GM23248 (cell line): ENCODE measurements around the gene MEGF6. TPM values are rescaled to one million over a fixed set of nuclear protein-coding genes. Genes with fewer than 3 reads are reported as not detected.

ENCODE experiments used
- DNase-seq: peaks from one replicate; pipeline ENCODE4 v3.0.0-alpha.2; 2015
- H2AFZ ChIP-seq: fragments of 200-600 bp; sonication (generic); 2 replicates; pipeline ENCODE4 v1.6.1; 2016; ENCODE audit warnings: antibody characterized with exemption
- H3F3A ChIP-seq: fragments of 200-600 bp; sonication (generic); 2 replicates; pipeline ENCODE4 v1.6.1; 2016; ENCODE audit warnings: mild to moderate bottlenecking, antibody characterized with exemption, mixed run types; ENCODE audit not compliant: insufficient read depth
- H3K27ac ChIP-seq: fragments of 200-600 bp; sonication (generic); 2 replicates; pipeline ENCODE4 v1.5.1; 2016; ENCODE audit warnings: mild to moderate bottlenecking
- H3K27me3 ChIP-seq: fragments of 200-600 bp; sonication (generic); replicated peaks from 2 replicates; pipeline ENCODE4 v1.6.1; 2016; ENCODE audit warnings: mild to moderate bottlenecking; ENCODE audit not compliant: insufficient read depth
- H3K36me3 ChIP-seq: fragments of 200-600 bp; sonication (generic); 2 replicates; pipeline ENCODE4 v1.6.1; 2016; ENCODE audit warnings: low read depth, mild to moderate bottlenecking
- H3K4me1 ChIP-seq: fragments of 200-600 bp; sonication (generic); 2 replicates; pipeline ENCODE4 v1.6.1; 2016; ENCODE audit warnings: mild to moderate bottlenecking; ENCODE audit not compliant: insufficient read depth
- H3K4me2 ChIP-seq: fragments of 200-600 bp; sonication (generic); one replicate; pipeline ENCODE4 v1.6.1; 2016; ENCODE audit warnings: mild to moderate bottlenecking; ENCODE audit not compliant: unreplicated experiment
- H3K4me3 ChIP-seq: fragments of 200-600 bp; sonication (generic); 2 replicates; pipeline ENCODE4 v1.5.1; 2016; ENCODE audit warnings: mild to moderate bottlenecking
- H3K79me2 ChIP-seq: fragments of 200-600 bp; sonication (generic); 2 replicates; pipeline ENCODE4 v1.6.1; 2016; ENCODE audit warnings: mild to moderate bottlenecking; ENCODE audit not compliant: insufficient read depth
- H3K9ac ChIP-seq: fragments of 200-600 bp; sonication (generic); 2 replicates; pipeline ENCODE4 v1.6.1; 2016; ENCODE audit warnings: mild to moderate bottlenecking
- H3K9me2 ChIP-seq: fragments of 200-600 bp; sonication (generic); 2 replicates; pipeline ENCODE4 v1.6.1; 2016; ENCODE audit warnings: mixed run types, mild to moderate bottlenecking, moderate library complexity; ENCODE audit not compliant: insufficient read depth
- H3K9me3 ChIP-seq: fragments of 200-600 bp; sonication (generic); one replicate; pipeline ENCODE4 v1.6.1; 2017; ENCODE audit warnings: low read depth
- H4K20me1 ChIP-seq: fragments of 200-600 bp; sonication (generic); 2 replicates; pipeline ENCODE4 v1.6.0; 2016; ENCODE audit not compliant: insufficient read depth
- EZH2 ChIP-seq: fragments of 200-600 bp; sonication (generic); IDR thresholded peaks from 2 replicates; pipeline ENCODE4 v1.6.1; 2018; ENCODE audit warnings: antibody characterized with exemption, mild to moderate bottlenecking; ENCODE audit not compliant: insufficient read depth, poor library complexity, severe bottlenecking
- EZH2phosphoT487 ChIP-seq: fragments of 200-600 bp; sonication (generic); IDR thresholded peaks from 2 replicates; pipeline ENCODE4 v1.6.1; 2018; ENCODE audit warnings: antibody characterized with exemption, moderate library complexity, mild to moderate bottlenecking, low read depth; ENCODE audit not compliant: insufficient read depth
- WGBS, 2 experiments: methylation state at CpG; one replicate each; pipeline ENCODE4 v1.1.6; 2015 to 2017; ENCODE audit warnings: low lambda C conversion rate in 2 of 2, low coverage in 1 of 2; ENCODE audit errors: missing lambda C conversion rate in 2 of 2; 5-methylcytosine and 5-hydroxymethylcytosine counted together
- in situ Hi-C: fragments of 300-500 bp; cut with MboI; formaldehyde crosslinking; loops from 2 replicates; pipeline ENCODE4 v1.15.0; 2020
- polyA plus RNA-seq: library from polyadenylated mRNA; unstranded; fragments of >200 nt; fragmentation: Nextera tagmentation; extraction: Ambion mirVana; gene quantifications from 2 replicates; pipeline ENCODE4 v1.2.1, GENCODE V29; 2016
- total RNA-seq: library from RNA; depleted of rRNA; stranded (reverse); fragments of >200 nt; shearing (Covaris generic); gene quantifications from 2 replicates; pipeline ENCODE4 v1.2.3, GENCODE V29; 2014

The MEGF6 gene
- total and polyA plus RNA-seq, 2 experiments from 2014 or later = 37.9 to 108 TPM

GRCh38 chr1:3470650-3471355 lies 140.5 kb downstream of the MEGF6 start:
- in situ Hi-C loops = no loop called here
- WGBS, 2 experiments = 76% methylated on average over 13 to 22 of the region's 22 CpGs
- H3F3A ChIP-seq = no peaks in the 10 kb centered on the region; the same call in 1 of the 2 replicates
- H3K27ac ChIP-seq = no peak overlapping the region
- no peak overlapping the region for H2AFZ ChIP-seq
- no peaks in the 10 kb centered on the region for H4K20me1 ChIP-seq
- no peaks in the 10 kb centered on the region for H3K36me3 ChIP-seq
- peaks cover 9% of the 10 kb centered on the region for H3K4me1 ChIP-seq
- H3K27me3 ChIP-seq = no peaks in the 10 kb centered on the region
- no peak overlapping the region for H3K9ac ChIP-seq
- H3K4me3 ChIP-seq = no peak overlapping the region
- H3K9me2 ChIP-seq = no peaks in the 10 kb centered on the region
- no peaks in the 10 kb centered on the region for H3K79me2 ChIP-seq
- H3K4me2 ChIP-seq = no peak overlapping the region
- TF ChIP-seq EZH2phosphoT487 (no peak), EZH2 (no peak)
- H3K9me3 ChIP-seq = no peaks in the 10 kb centered on the region
- no peak for DNase-seq

GRCh38 chr1:3469849-3470649 lies 141.3 kb downstream of the MEGF6 start:
- H4K20me1 ChIP-seq = no peaks in the 10 kb centered on the region
- no peak overlapping the region for H3K27ac ChIP-seq
- H2AFZ ChIP-seq = no peak overlapping the region
- H3K9me2 ChIP-seq = no peaks in the 10 kb centered on the region
- in situ Hi-C loops = no loop called here
- H3F3A ChIP-seq = no peaks in the 10 kb centered on the region; the same call in 1 of the 2 replicates
- peaks cover 9% of the 10 kb centered on the region for H3K4me1 ChIP-seq
- no peak overlapping the region for H3K4me2 ChIP-seq
- TF ChIP-seq EZH2phosphoT487 (no peak), EZH2 (no peak)
- WGBS, 2 experiments = 76 to 82% methylated on average over 8 to 17 of the region's 17 CpGs
- H3K9me3 ChIP-seq = no peaks in the 10 kb centered on the region
- H3K27me3 ChIP-seq = no peaks in the 10 kb centered on the region
- H3K4me3 ChIP-seq = no peak overlapping the region
- no peak overlapping the region for H3K9ac ChIP-seq
- no peaks in the 10 kb centered on the region for H3K36me3 ChIP-seq
- no peak for DNase-seq
- H3K79me2 ChIP-seq = no peaks in the 10 kb centered on the region

GRCh38 chr1:3469104-3469848 lies 142.0 kb downstream of the MEGF6 start:
- Histone ChIP-seq H3K27me3 (no peaks in the 10 kb centered on the region), H3K9ac (no peak overlapping the region), H3K79me2 (no peaks in the 10 kb centered on the region), H2AFZ (no peak overlapping the region), H3K4me1 (peaks cover 9% of the 10 kb centered on the region), H3K4me2 (no peak overlapping the region), H4K20me1 (no peaks in the 10 kb centered on the region), H3K27ac (no peak overlapping the region), H3K4me3 (no peak overlapping the region), H3F3A (no peaks in the 10 kb centered on the region; the same call in 1 of the 2 replicates), H3K9me2 (no peaks in the 10 kb centered on the region), H3K9me3 (no peaks in the 10 kb centered on the region), H3K36me3 (no peaks in the 10 kb centered on the region)
- in situ Hi-C loops = no loop called here
- 87 to 88% methylated on average over 26 to 31 of the region's 31 CpGs for WGBS, 2 experiments
- TF ChIP-seq EZH2phosphoT487 (no peak), EZH2 (no peak)
- DNase-seq = no peak
